SJSA1 (cell line): ENCODE measurements around the gene LBHD2. TPM values are rescaled to one million over a fixed set of nuclear protein-coding genes. Genes with fewer than 3 reads are reported as not detected.

Source experiments
- DNase-seq, 2 experiments: peaks; one replicate each; pipeline ENCODE4 v3.0.0-alpha.2; 2015 to 2020; ENCODE audit warnings: low spot score in 2 of 2, low read depth in 1 of 2
- H3K27ac ChIP-seq: fragments of 250-450 bp; sonication (Bioruptor Pico); 2 replicates; pipeline ENCODE4 v1.5.1; 2020; ENCODE audit warnings: mild to moderate bottlenecking, moderate library complexity
- H3K27me3 ChIP-seq: fragments of 250-450 bp; sonication (Bioruptor Pico); replicated peaks from 2 replicates; pipeline ENCODE4 v1.5.1; 2020; ENCODE audit warnings: mild to moderate bottlenecking, moderate library complexity
- H3K36me3 ChIP-seq: fragments of 250-450 bp; sonication (Bioruptor Pico); 2 replicates; pipeline ENCODE4 v1.5.1; 2020; ENCODE audit warnings: mild to moderate bottlenecking
- H3K4me1 ChIP-seq: fragments of 250-450 bp; sonication (Bioruptor Pico); replicated peaks from 2 replicates; pipeline ENCODE4 v1.6.1; 2021; ENCODE audit warnings: mild to moderate bottlenecking
- H3K4me3 ChIP-seq: fragments of 250-450 bp; sonication (Bioruptor Pico); 2 replicates; pipeline ENCODE4 v1.5.1; 2020; ENCODE audit warnings: mild to moderate bottlenecking
- H3K9me3 ChIP-seq: fragments of 250-450 bp; sonication (Bioruptor Pico); replicated peaks from 2 replicates; pipeline ENCODE4 v1.5.1; 2020; ENCODE audit warnings: mild to moderate bottlenecking
- total RNA-seq: library from RNA; depleted of rRNA; stranded (reverse); fragments of >200 nt; shearing (Covaris generic); gene quantifications from 2 replicates; pipeline ENCODE4 v1.2.3, GENCODE V29; 2014

LBHD2 gene
- total RNA-seq, 1 experiment from 2014 or later, result 0.82 TPM

DNA sequence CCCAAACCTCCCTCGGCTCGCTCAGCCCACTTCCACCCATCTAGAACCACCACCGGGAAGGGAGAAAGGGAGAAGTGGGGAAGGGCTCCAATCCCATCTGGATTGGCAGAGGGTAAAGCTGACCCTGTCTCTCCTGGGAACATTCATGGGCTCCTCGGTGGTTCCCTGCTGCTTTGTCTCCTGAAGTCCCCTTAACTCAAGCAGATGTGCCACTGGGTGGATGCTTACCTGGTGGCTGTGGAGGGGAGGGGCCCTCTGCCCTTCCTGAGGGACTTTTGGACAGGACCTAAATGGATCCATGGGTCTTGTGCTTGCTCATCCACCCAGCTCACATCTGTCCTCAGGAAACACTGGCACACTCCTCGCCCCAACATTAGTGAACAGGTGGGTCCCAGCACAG is 24.5 kb upstream of the LBHD2 start:
- no peak for DNase-seq
- peaks cover 15% of the 10 kb centered on the region for H3K4me1 ChIP-seq
- no peaks in the 10 kb centered on the region for H3K9me3 ChIP-seq
- no peak overlapping the region for H3K27ac ChIP-seq
- no peaks in the 10 kb centered on the region for H3K27me3 ChIP-seq
- peaks cover 13% of the 10 kb centered on the region for H3K36me3 ChIP-seq
- H3K4me3 ChIP-seq, result no peak overlapping the region

DNA sequence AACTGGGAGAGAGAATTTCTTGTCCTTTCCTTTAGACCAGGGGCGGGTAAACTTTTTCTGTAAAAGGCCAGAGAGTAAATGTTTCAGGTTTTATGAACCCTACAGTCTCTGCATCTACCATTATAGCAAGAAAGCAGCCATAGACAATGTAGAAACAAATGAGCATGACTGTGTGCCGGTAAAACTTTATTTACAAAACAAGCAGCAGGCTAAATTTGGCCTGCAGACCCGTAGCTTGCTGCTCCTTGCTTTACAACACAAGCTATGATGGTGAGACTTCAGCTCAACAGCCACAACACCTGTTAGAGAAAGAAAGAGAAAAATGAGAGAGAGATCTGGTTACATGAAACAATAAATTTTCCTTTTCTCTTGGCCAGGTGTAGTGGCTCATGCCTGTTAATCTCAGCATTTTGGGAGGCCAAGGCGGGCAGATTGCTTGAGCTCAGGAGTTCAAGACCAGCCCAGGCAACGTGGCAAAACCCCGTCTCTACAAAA is 22.5 kb upstream of the LBHD2 start:
- Histone ChIP-seq H3K27me3 (no peaks in the 10 kb centered on the region), H3K4me3 (no peak overlapping the region), H3K36me3 (peaks cover 8% of the 10 kb centered on the region), H3K27ac (no peak overlapping the region), H3K9me3 (no peaks in the 10 kb centered on the region), H3K4me1 (peaks cover 9% of the 10 kb centered on the region)
- no peak for DNase-seq

DNA sequence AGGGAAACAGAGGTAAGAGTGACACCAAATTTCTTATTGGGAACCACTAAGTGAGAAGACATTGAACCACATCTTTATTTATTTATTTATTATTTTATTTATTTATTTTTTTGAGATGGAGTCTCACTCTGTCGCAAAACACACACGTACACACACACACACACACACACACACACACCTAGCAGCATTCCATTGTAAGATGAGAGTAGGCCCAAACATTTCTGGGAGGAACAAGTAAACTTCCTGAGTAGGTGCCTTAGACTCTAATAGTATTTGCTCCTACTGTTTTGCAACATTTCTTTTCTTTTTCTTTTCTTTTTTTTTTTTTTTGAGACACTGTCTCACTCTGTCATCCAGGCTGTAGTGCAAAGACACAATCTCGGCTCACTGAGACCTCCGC is 19.6 kb upstream of the LBHD2 start:
- no peak for DNase-seq
- H3K9me3 ChIP-seq, result no peaks in the 10 kb centered on the region
- no peaks in the 10 kb centered on the region for H3K4me1 ChIP-seq
- no peak overlapping the region for H3K4me3 ChIP-seq
- H3K27me3 ChIP-seq, result no peaks in the 10 kb centered on the region
- H3K27ac ChIP-seq, result no peak overlapping the region
- no peaks in the 10 kb centered on the region for H3K36me3 ChIP-seq

DNA sequence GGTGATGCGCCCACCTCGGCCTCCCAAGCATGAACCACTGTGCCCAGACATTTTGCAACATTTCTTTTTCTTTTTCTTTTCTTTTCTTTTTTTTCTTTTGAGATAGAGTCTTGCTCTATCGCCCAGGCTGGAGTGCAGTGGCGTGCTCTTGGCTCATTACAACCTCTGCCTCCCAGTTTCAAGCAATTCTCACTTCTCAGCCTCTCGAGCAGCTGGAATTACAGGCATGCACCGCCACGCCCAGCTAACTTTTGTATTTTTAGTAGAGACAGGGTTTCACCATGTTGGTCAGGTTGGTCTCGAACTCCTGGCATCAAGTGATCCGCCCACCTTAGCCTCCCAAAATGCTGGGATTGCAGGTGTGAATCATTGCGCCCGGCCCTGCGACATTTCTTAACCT is 19.0 kb upstream of the LBHD2 start:
- Histone ChIP-seq H3K27me3 (no peaks in the 10 kb centered on the region), H3K9me3 (no peaks in the 10 kb centered on the region), H3K27ac (no peak overlapping the region), H3K36me3 (no peaks in the 10 kb centered on the region), H3K4me3 (no peak overlapping the region), H3K4me1 (no peaks in the 10 kb centered on the region)
- DNase-seq, result no peak

DNA sequence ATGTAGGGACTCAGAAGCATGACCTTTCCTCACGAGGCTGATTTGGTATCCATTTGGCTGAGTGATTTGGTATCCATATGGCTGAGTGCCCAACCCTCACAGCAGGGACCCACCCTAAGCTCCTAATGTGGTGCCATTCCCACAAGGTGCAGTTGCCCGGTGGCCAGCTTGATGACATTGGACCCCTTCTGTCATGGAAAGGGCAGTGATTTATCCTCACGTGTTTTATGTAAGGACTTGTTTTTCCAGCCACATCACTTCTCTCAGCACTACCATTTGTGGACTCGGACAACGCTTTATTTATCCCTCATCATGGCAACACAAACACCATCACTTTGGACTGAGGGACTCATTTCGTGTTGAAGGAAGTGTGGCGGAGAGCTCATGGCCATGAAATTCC is 18.1 kb upstream of the LBHD2 start:
- DNase-seq, result no peak
- H3K36me3 ChIP-seq, result no peaks in the 10 kb centered on the region
- no peak overlapping the region for H3K4me3 ChIP-seq
- no peaks in the 10 kb centered on the region for H3K4me1 ChIP-seq
- H3K27ac ChIP-seq, result no peak overlapping the region
- no peaks in the 10 kb centered on the region for H3K27me3 ChIP-seq
- no peaks in the 10 kb centered on the region for H3K9me3 ChIP-seq

DNA sequence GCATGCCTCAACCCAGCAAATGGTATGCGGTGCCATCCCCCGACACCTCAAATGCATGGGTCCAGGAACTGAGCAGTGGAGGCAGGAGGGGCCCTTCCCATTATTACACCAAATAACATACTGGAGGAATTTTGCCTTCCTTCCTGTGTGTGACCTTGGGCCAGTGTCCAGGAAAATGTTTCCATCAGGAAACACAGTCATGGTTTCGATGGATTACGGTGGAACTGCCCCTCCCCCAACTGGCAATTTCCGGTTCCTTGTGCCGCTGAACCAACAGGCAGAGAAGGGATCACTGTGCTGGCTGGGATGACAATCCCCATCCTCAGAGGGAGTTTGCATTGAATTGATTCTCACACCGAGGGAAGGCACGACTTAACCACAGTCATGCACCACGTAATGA is 17.6 kb upstream of the LBHD2 start:
- Histone ChIP-seq H3K9me3 (no peaks in the 10 kb centered on the region), H3K36me3 (no peaks in the 10 kb centered on the region), H3K4me1 (no peaks in the 10 kb centered on the region), H3K27me3 (no peaks in the 10 kb centered on the region), H3K4me3 (no peak overlapping the region), H3K27ac (no peak overlapping the region)
- no peak for DNase-seq

DNA sequence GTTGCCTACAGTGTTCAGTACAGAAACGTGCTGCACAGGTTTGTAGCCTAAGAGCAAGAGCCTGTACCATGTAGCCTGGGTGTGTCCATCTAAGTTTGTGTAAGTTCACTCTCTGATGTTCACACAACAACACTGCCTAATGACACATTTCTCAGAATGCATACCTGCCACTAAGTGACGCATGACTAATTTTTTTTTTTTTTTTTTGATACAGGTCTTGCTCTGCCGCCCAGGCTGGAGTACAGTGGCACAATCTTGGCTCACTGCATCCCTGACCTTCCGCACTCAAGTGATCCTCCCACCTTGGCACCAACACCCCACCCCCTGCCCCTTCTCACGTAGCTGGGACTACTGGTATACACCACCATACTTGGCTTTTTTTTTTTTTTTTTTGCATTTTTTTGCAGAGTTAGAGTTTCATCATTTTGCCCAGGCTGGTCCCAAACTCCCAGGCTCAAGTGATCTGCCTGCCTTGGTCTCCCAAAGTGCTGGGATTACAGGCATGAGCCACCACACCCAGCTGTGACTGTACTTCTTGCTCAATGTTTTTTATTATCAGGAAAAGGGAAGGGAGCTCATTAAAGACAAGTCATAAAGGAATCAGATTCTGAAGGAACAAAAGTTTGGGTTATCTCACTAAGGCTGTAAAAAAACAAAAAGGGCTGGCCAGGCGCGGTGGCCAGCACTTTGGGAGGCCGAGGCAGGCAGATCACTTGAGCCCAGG is 16.6 kb upstream of the LBHD2 start:
- Histone ChIP-seq H3K27me3 (no peaks in the 10 kb centered on the region), H3K36me3 (no peaks in the 10 kb centered on the region), H3K9me3 (no peaks in the 10 kb centered on the region), H3K4me1 (no peaks in the 10 kb centered on the region), H3K4me3 (no peak overlapping the region), H3K27ac (no peak overlapping the region)
- no peak for DNase-seq

DNA sequence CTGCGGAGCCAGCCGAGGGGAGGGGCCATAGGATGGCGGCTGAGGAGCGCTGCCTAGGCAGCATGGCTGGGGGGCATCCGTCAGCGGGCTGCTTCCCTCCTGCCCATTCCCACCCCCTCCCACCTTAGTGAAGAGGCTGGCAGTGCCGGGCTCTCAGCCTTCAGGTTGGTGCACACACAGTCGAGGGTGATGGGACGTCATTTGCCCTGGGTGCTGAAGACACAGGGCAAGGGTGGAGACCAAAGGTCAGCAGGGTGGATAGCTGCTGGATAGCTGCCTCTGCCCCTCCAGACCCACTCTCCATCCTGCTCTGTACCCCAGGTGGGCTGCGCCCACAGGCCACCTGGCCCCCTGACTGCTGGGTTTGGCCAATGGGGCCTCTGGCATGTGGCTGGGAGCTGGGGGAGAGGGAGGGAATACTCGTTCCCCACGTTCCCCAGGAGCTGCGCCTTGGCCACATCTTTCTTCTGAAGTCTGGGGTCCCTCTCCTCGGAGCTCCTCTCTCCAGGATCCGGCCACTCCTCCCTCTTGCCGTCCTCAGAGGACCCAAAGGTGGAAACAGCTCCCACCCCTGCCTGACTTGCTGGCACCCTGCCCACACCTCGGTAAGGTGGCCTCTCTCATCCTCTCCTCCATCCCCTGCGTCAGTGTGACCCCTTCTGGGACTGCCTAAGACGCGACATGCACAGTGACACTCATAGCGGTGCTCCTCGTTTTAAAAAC is 15.5 kb upstream of the LBHD2 start:
- H3K4me1 ChIP-seq, result no peaks in the 10 kb centered on the region
- peak in 1 of 2 experiments; percentile 38 for DNase-seq
- no peaks in the 10 kb centered on the region for H3K9me3 ChIP-seq
- H3K4me3 ChIP-seq, result no peak overlapping the region
- no peaks in the 10 kb centered on the region for H3K36me3 ChIP-seq
- H3K27ac ChIP-seq, result no peak overlapping the region
- H3K27me3 ChIP-seq, result no peaks in the 10 kb centered on the region

DNA sequence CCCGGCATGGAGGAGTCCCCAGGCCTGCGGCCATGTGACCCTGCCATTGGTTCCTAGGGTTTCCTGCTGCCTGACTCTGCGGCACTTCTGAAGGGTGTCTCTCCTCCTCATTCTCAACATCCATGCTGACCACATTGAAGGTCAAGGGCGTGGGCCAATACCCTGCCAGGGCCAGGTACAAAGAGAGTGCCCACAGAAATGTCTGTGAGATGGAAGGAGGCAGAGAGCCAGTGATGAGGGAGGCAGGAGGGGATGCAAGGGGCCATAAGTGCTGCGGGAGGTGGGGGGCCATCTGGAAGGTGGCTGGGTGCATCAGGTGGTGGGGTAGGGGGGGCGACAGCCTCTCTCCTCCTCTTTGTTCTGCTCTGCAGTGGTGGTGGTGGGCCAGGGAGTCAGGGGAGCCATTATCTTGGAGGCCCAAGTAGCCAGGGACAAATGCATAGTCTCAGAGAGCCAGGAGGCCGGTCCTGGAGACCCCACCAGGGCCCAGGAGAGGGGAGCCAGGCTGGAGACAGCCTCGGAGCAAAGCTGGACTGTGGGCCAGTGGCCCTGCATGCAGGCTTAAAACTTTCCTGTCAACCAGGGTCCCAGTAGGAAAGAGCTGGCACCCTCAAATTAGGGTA is 13.6 kb upstream of the LBHD2 start:
- DNase-seq, result no peak
- Histone ChIP-seq H3K9me3 (no peaks in the 10 kb centered on the region), H3K4me3 (no peak overlapping the region), H3K27ac (no peak overlapping the region), H3K27me3 (no peaks in the 10 kb centered on the region), H3K4me1 (peaks cover 4% of the 10 kb centered on the region), H3K36me3 (no peaks in the 10 kb centered on the region)

DNA sequence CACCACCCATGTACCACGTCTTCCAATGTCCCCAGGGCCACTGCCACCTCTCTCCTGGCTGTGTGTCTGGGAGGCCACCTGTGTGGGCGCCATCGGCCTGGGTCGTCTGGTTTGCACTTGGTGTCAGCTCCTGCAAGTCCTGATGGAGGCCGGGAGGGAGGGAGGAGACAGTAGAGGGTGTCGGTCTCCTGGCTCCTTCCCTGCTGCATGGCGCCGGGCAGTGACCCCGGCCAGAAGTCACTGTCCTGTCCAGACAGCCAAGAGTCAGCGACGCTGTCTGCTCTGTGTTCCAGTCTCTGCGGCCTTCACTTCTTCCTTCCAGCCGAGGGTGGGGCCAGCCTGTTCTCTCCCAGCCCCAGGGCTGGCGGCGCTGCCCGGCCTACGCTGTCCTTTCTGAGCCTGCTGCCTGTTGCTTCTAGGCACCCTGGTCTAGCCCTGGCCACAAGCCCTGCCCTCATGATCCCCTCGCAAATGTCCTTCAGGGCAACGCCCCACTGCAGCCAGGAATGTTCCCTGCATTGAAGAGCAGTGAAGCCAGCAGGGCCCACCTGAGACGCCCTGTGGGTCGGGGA is 13.0 kb upstream of the LBHD2 start:
- peak in 1 of 2 experiments; percentile 39 for DNase-seq
- Histone ChIP-seq H3K36me3 (no peaks in the 10 kb centered on the region), H3K4me3 (no peak overlapping the region), H3K27me3 (no peaks in the 10 kb centered on the region), H3K27ac (no peak overlapping the region), H3K9me3 (no peaks in the 10 kb centered on the region), H3K4me1 (peaks cover 5% of the 10 kb centered on the region)

DNA sequence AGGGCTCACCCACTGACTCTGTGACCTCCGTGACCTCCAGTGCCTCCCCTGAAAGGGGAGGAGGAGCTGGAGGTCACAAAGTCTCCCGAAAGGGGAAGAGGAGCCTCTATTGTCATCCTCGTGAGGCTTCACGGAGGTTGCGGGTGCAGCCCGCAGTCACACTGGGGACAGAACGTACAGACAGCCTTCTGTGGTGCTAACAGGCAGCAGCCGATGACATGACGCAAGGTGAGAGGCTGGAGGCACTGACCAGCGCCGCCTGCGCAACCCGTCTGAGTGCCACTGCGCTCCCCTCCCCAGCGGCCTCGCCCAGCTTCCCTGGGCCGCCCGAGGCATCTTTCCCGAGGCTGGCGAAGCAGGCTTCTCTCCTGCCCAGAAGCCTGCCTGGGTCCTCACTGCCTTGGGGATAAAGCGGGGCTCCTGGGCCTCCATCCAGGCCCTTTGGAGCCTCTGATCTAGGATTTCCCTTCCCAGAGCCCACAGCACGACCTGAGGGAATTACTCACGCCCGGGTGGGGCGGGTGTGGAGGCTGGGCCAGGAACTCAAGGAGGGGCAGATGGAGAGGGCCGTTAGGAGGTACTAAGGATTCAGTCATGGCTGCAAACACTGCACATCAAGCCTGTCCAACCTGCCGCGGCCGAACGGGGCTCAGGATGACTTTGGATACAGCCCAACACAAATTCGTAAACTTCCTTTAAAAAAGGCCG is 12.3 kb upstream of the LBHD2 start:
- H3K36me3 ChIP-seq, result no peaks in the 10 kb centered on the region
- no peak overlapping the region for H3K27ac ChIP-seq
- DNase-seq, result no peak
- no peak overlapping the region for H3K4me3 ChIP-seq
- no peaks in the 10 kb centered on the region for H3K27me3 ChIP-seq
- no peaks in the 10 kb centered on the region for H3K9me3 ChIP-seq
- peaks cover 5% of the 10 kb centered on the region for H3K4me1 ChIP-seq

DNA sequence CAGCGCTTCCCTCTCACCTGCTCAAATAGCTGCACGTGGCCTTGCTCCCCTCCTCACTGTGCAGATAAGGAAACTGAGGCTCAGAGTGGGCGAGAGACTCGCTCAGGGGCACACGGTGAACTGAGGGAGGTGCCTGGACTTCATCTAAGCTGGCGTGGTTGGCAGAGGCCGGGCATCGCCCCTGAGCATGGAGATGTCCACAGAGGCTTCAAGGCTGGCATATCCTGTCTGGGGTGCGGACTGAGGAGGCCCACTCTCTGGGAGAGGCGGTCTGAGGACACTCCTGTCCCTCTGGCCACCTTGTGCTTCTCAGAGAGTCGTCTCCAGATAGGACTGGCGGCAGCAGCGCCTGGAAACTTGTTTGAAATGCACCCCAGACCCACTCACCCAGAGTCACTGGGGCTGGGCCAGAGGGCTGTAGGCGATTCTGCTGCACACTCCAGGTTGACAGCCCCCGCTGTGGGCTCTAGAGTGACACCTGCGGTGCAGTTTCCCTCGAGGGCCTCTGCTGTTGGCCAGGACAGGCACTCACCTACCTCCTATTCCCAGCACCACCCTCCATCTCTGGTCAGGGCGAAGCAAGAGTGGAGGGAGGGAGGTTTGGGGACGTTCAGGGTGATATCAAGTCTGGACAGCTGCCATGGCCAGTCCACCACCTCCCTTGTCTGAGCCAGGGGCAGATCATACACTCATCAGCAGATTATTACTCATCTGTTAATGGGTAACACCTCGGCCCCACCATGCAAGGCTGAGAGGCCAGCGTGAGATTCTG is 11.2 kb upstream of the LBHD2 start:
- no peak for DNase-seq
- no peak overlapping the region for H3K27ac ChIP-seq
- H3K36me3 ChIP-seq, result no peaks in the 10 kb centered on the region
- H3K9me3 ChIP-seq, result no peaks in the 10 kb centered on the region
- no peak overlapping the region for H3K4me3 ChIP-seq
- peaks cover 5% of the 10 kb centered on the region for H3K4me1 ChIP-seq
- H3K27me3 ChIP-seq, result no peaks in the 10 kb centered on the region

DNA sequence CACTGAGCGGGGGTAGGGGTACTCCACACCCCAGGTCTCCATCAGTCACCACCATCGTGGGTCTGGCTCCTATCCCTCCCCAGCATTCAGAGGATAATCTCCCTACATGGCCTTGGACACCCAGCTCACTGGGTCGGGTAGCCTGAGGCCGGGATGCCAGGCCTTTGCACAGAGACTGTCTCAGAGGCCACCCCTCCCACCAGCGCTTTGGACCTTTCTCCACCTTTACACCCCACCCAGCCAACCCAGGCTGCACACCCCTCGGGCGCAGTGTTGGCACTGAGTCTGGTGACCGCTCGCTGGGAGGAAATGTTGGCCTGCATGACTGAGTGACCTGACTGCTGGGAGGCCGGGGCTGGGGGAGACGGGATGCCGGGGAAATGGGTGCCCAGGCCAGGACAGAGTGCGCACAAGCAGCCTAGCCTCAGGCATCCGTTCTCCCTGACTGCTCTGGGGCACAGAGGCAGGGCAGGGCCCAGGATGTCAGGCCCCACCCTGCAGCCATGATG is 10.6 kb upstream of the LBHD2 start:
- no peaks in the 10 kb centered on the region for H3K9me3 ChIP-seq

More for the DNA sequence above, 10.6 kb upstream of the LBHD2 start:
- H3K4me1 ChIP-seq, result peaks cover 5% of the 10 kb centered on the region
- no peak for DNase-seq
- no peaks in the 10 kb centered on the region for H3K36me3 ChIP-seq
- no peaks in the 10 kb centered on the region for H3K27me3 ChIP-seq
- no peak overlapping the region for H3K27ac ChIP-seq
- no peak overlapping the region for H3K4me3 ChIP-seq
